Measurements from ENCODE around the gene COL4A1. TPM values are rescaled to one million over a fixed set of nuclear protein-coding genes. Genes with fewer than 3 reads are reported as not detected.
"Not testable (repeated sequence)": the region's sequence is repeated elsewhere in the genome, so short reads cannot be mapped to it uniquely, and the experiment has no call there.

COL4A1 gene
- total RNA-seq, 1 donor from 2014 or later = 1,882 TPM

GRCh38 chr13:110323172-110323891 is 16.4 kb upstream of the COL4A1 start:
- DNase-seq = no peak

GRCh38 chr13:110322828-110323171 is 15.8 kb upstream of the COL4A1 start:
- DNase-seq = no peak

GRCh38 chr13:110322126-110322827 is 15.3 kb upstream of the COL4A1 start:
- peak; percentile 43 for DNase-seq

GRCh38 chr13:110321573-110321972 is 14.6 kb upstream of the COL4A1 start:
- DNase-seq = not testable (repeated sequence)

GRCh38 chr13:110320645-110321044 is 13.7 kb upstream of the COL4A1 start:
- no peak for DNase-seq

- peak; percentile 88 for DNase-seq
Measured at GRCh38 chr13:110319774-110320509, 13.0 kb upstream of the COL4A1 start.

- no peak for DNase-seq
Measured at GRCh38 chr13:110319397-110319773, 12.4 kb upstream of the COL4A1 start.

- no peak for DNase-seq
Measured at GRCh38 chr13:110318920-110319319, 12.0 kb upstream of the COL4A1 start.

- DNase-seq = no peak
Measured at GRCh38 chr13:110317496-110318195, 10.7 kb upstream of the COL4A1 start.

- DNase-seq = no peak
Measured at GRCh38 chr13:110317093-110317492, 10.1 kb upstream of the COL4A1 start.

GRCh38 chr13:110316196-110316595 is 9.2 kb upstream of the COL4A1 start:
- DNase-seq = no peak

- no peak for DNase-seq
Measured at GRCh38 chr13:110314516-110315245, 7.7 kb upstream of the COL4A1 start.

GRCh38 chr13:110313733-110314132 is 6.8 kb upstream of the COL4A1 start:
- not testable (repeated sequence) for DNase-seq

GRCh38 chr13:110313261-110313660 is 6.3 kb upstream of the COL4A1 start:
- DNase-seq = not testable (repeated sequence)

GRCh38 chr13:110312339-110313031 is 5.5 kb upstream of the COL4A1 start:
- DNase-seq = peak; percentile 63

- peak; percentile 44 for DNase-seq
Measured at GRCh38 chr13:110311443-110312338, 4.7 kb upstream of the COL4A1 start.

- no peak for DNase-seq
Measured at GRCh38 chr13:110310541-110311442, 3.8 kb upstream of the COL4A1 start.

- DNase-seq = no peak
Measured at GRCh38 chr13:110309661-110310524, 2.9 kb upstream of the COL4A1 start.
